GM15510 (cell line): ENCODE data around the gene SETD4.

Experiments
- POLR2A ChIP-seq: IDR thresholded peaks from 3 replicates; pipeline ENCODE4 v1.6.1; 2011; ENCODE audit warnings: borderline replicate concordance; ENCODE audit not compliant: insufficient read length; ENCODE audit errors: extremely low read depth

SETD4 gene

GRCh38 chr21:36005879-36006400 is 54.4 kb downstream of the SETD4 start:
- no peak for TF ChIP-seq POLR2A

GRCh38 chr21:36005018-36005417 is 55.3 kb downstream of the SETD4 start:
- TF ChIP-seq POLR2A: no peak

DNA sequence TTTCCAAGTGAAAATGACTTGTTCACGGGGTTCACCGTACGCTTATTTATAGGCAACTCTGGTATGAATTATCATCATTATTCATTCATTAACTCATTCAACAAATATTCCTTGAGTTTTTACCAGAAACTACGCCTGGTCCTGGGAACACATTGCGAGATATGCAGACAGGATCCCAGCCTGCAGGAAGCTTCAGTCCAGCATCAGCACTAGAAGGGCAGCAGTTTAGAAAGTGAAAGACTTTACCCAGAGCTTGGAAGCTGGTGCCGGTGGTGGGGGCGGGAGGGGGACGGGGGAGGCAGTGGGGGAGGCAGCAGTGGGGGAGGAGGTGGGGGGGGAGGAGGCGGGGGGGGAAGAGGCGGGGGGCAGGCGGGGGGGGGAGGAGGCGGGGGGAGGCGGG is 55.9 kb downstream of the SETD4 start:
- no peak for TF ChIP-seq POLR2A

DNA sequence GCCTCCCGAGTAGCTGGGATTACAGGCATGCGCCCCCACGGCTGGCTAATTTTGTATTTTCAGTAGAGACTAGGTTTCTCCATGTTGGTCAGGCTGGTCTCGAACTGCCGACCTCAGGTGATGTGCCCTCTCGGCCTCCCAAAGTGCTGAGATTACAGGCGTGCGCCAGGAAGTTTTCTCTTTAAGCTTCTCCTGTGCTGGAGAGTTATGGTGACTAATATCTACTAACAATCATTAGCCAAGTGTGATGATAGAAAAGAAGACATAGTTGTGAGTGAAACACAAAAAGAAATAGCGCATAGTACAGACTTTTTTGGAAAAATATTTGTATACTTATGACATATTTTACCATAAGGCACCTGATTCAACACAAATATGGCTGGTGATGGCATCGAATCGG is 56.5 kb downstream of the SETD4 start:
- no peak for TF ChIP-seq POLR2A

- no peak for TF ChIP-seq POLR2A
These were observed 64.1 kb downstream of the SETD4 start for GRCh38 chr21:35996217-35996616.

DNA sequence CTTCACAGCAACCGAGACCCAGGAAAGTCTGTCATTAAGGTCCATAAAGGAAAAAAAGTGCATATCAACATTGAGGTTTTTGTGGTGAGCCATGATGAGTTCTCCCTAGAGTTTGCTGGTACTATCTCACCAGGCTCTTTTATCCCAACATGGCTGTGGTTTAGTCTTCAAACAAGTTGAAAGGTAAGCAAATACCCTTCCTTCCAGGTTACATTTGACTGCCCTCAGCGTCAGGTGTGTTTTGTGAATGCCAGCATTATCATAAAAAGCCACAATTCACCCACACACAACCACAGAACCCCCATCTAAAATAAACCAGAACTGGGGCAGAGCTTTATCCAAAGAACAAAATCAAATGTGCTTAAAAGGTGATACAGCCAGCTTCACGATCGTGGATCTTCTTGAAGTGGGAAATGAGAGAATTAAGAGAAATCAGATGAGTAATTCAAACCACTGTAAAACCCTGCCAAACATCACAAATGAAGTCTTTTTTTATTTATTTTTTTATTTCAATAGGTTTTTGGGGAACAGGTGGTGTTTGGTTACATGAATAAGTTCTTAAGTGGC is 64.7 kb downstream of the SETD4 start:
- TF ChIP-seq POLR2A: no peak

GRCh38 chr21:35994613-35995012 is 65.7 kb downstream of the SETD4 start:
- TF ChIP-seq POLR2A: no peak

DNA sequence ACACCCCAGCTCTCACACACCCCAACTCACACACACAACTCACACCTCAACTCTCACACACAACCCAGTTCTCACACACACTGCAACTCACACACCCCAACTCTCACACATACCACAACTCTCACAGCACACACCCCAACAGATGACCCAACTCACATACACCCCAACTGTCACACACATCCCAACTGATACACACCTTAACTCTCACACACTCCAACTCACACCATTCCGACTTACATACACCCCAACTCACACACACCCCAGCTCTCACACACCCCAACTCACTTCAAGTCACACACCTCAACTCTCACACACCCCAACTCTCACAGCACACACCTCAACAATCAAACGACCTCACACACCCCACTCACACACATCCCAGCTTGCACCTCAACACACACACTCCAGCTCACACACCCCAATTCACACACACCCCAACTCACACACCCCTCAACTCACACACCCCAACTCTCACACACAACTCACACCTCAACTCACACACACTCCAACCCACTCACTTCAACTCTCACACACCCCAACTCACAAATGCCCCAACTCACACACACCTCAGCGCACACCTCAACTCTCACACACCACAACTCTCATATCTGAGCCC is 66.3 kb downstream of the SETD4 start:
- no peak for TF ChIP-seq POLR2A

DNA sequence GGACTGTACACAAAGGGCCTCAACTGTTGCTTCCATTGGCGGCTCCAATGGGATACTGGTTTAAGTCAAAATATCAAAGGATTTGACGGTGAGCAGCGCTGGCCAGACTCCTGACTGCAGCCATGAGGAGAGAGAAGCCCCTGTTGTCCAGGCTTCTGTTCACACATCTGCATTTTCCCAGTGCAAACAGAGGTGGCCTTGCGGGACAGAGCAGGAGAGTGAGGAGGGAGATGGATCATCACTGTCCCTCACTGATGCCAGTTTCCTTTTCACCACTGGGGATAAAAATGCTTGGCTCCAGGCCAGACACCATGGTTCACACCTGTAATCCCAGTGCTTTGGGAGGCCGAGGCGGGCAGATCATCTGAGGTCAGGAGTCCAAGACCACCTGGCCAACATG is 69.2 kb downstream of the SETD4 start:
- no peak for TF ChIP-seq POLR2A

DNA sequence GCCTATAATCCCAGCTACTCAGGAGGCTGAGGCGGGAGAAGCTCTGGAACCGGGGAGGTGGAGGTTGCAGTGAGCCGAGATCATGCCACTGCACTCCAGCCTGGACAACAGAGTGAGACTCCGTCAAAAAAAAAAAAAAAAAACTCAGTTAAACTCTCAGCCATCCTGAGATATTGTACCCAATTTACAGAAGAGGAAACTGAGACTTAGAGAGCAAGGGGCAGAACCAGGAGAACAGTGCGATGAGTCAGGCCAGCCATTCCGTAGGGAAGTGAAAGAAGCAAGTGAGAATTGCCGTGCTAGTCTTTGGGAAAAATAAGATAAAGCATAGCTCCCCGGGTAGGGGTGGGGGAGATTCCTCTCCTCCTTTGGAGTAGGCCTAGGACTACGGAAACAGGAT is 69.7 kb downstream of the SETD4 start:
- TF ChIP-seq POLR2A: no peak

DNA sequence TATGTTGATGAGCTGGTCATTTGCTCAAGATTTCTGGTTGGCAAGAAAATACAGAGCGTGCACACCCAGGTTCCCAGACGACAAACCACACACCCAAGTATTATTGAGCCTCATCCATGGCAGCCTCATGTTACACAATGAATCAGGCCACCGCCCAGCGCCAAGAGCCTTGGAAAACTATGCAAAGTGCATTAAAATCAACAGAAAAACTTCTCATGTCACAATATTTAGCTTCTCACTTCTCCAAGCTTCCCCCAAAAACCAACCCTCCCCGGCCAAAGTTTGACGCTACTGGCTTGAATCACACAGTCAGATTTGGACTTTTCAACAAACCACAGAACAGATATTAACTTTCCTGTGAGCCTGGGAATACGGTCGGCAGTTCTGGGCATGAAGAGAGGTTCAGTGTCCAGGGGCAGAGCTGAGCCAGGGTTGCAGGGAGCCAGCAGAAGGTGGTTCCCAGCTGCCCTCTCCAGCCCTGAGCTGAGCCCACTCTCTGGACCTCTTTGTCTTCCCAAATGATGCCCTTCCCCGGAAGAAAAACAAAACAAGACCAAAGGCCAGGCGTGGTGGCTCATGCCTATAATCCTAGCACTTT is 71.1 kb downstream of the SETD4 start:
- TF ChIP-seq POLR2A: no peak

DNA sequence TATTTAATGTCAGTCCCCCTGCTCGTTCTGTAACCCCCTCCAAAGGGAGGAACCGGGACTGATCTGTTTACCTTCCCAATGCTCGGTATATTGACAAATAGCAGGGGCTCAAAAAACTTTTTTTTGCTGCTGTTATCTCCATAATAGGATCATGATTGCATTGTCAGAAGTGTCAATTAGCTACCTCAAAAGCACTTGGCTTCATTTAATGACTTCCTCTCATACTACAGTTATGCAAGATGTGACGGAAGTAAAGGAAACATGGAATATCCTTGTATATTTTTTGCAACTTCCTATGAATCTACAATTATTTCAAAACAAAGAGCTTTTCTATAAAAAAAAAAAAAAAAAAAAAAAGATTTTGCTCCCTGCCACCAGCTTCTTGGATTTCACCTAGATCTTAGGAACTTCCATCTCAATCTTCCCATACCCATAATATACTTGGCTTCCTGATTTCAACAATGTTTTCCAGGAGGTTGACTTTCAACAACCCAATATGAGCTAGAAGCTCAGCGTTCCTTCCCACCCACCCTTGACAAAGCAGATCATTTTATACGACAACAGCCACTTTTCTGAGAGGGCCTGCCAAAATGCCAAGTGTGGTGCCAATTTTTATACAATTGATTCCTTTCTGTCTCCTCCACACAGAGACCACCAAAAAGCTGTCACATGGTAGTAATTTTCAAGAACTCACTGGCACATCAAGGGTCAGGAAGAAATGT is 71.7 kb downstream of the SETD4 start:
- TF ChIP-seq POLR2A: no peak

- TF ChIP-seq POLR2A: no peak
These were observed 72.9 kb downstream of the SETD4 start for GRCh38 chr21:35987475-35987874.

GRCh38 chr21:35984654-35985361 is 75.5 kb downstream of the SETD4 start:
- no peak for TF ChIP-seq POLR2A
